K562 (cell line): ENCODE results near the gene ELMO1.

Source experiments
- CBFA2T3 ChIP-seq: fragments of 450-650 bp; IDR thresholded peaks from 2 replicates; pipeline ENCODE4 v1.6.1; 2017
- EZH2 ChIP-seq: IDR thresholded peaks from 2 replicates; pipeline ENCODE4 v1.6.1; 2012; ENCODE audit warnings: low read depth, mild to moderate bottlenecking, inconsistent platforms, low read length, borderline replicate concordance
- PHB ChIP-seq: fragments of 250-450 bp; sonication (Bioruptor Pico); IDR thresholded peaks from 2 replicates; pipeline ENCODE4 v1.5.0; 2021
- SRSF9 ChIP-seq: fragments of 200-400 bp; formaldehyde crosslinking; IDR thresholded peaks from 2 replicates; pipeline ENCODE4 v1.6.1; 2017; ENCODE audit warnings: low read depth, low read length, borderline replicate concordance
- ZC3H4 ChIP-seq: sonication (generic); formaldehyde crosslinking; IDR thresholded peaks from 2 replicates; pipeline ENCODE4 v1.9.0; 2021; ENCODE audit warnings: missing genetic modification reagents, borderline replicate concordance
- ZNF764 ChIP-seq: fragments of 250-450 bp; sonication (Bioruptor Pico); IDR thresholded peaks from 2 replicates; pipeline ENCODE4 v1.4.0; 2020; ENCODE audit warnings: low read depth, mild to moderate bottlenecking, moderate library complexity
- TF ChIP-seq, protein P1 (sequence below): sonication (generic); formaldehyde crosslinking; IDR thresholded peaks from 2 replicates; pipeline ENCODE4 v1.8.0; 2023; ENCODE audit warnings: mild to moderate bottlenecking, missing genetic modification reagents
- TF ChIP-seq, protein P2 (sequence below), 3 experiments: IDR thresholded peaks in 2 of 3; conservative IDR thresholded peaks in 1 of 3; 2 replicates each; pipeline ENCODE4 v1.5.1; 2011 to 2012; ENCODE audit warnings: low read length in 3 of 3, mild to moderate bottlenecking in 3 of 3, control low read depth in 2 of 3, improper control_type of control experiment in 1 of 3, inconsistent platforms in 1 of 3, low read depth in 1 of 3, mixed read lengths in 1 of 3, moderate library complexity in 1 of 3; ENCODE audit not compliant: insufficient read depth in 2 of 3
- TF ChIP-seq, protein P3 (sequence below): sonication (generic); formaldehyde crosslinking; IDR thresholded peaks from 2 replicates; pipeline ENCODE4 v1.8.1; 2023; ENCODE audit warnings: mild to moderate bottlenecking, missing genetic modification reagents, moderate library complexity

DNA sequence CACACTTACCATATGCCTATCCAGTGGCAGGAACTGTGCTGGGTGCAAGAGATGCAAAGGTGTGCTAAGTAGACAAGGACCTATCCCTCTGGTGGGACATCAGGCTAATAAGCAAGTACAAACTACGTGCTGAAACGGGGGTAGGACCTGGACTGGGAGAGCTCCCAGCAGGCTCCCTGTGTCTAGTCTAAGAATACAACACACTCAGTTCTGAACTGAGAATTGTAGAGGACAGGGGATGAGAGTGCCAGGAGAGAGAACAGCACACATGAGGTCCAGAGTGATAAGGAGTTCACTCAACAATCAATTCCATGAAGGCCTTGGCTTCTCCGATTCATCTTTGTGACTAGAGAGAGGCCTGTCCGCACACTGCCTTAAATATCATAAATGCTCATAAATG lies 253.7 kb downstream of the ELMO1 start:
- no peak for TF ChIP-seq PHB (CRISPR knock-in tag)
- TF ChIP-seq EZH2 = no peak
- no peak for TF ChIP-seq ZC3H4 (CRISPR knock-in tag)
- TF ChIP-seq ZNF764 (CRISPR knock-in tag) = no peak
- no peak for TF ChIP-seq SRSF9
- TF ChIP-seq, protein P1, sequence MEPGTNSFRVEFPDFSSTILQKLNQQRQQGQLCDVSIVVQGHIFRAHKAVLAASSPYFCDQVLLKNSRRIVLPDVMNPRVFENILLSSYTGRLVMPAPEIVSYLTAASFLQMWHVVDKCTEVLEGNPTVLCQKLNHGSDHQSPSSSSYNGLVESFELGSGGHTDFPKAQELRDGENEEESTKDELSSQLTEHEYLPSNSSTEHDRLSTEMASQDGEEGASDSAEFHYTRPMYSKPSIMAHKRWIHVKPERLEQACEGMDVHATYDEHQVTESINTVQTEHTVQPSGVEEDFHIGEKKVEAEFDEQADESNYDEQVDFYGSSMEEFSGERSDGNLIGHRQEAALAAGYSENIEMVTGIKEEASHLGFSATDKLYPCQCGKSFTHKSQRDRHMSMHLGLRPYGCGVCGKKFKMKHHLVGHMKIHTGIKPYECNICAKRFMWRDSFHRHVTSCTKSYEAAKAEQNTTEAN (CRISPR knock-in tag) = no peak
- TF ChIP-seq, protein P2, sequence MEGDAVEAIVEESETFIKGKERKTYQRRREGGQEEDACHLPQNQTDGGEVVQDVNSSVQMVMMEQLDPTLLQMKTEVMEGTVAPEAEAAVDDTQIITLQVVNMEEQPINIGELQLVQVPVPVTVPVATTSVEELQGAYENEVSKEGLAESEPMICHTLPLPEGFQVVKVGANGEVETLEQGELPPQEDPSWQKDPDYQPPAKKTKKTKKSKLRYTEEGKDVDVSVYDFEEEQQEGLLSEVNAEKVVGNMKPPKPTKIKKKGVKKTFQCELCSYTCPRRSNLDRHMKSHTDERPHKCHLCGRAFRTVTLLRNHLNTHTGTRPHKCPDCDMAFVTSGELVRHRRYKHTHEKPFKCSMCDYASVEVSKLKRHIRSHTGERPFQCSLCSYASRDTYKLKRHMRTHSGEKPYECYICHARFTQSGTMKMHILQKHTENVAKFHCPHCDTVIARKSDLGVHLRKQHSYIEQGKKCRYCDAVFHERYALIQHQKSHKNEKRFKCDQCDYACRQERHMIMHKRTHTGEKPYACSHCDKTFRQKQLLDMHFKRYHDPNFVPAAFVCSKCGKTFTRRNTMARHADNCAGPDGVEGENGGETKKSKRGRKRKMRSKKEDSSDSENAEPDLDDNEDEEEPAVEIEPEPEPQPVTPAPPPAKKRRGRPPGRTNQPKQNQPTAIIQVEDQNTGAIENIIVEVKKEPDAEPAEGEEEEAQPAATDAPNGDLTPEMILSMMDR (IDR thresholded peaks at IDR 0.05 in 2 of 3, conservative IDR thresholded peaks at IDR 0.05 in 1 of 3; ENCODE audit: insufficient read depth in 2 of 3, low read depth in 1 of 3, low read length in 3 of 3) = no peak
- no peak for TF ChIP-seq CBFA2T3
- TF ChIP-seq, protein P3, sequence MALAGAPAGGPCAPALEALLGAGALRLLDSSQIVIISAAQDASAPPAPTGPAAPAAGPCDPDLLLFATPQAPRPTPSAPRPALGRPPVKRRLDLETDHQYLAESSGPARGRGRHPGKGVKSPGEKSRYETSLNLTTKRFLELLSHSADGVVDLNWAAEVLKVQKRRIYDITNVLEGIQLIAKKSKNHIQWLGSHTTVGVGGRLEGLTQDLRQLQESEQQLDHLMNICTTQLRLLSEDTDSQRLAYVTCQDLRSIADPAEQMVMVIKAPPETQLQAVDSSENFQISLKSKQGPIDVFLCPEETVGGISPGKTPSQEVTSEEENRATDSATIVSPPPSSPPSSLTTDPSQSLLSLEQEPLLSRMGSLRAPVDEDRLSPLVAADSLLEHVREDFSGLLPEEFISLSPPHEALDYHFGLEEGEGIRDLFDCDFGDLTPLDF (CRISPR knock-in tag) = no peak
